CD14-positive monocyte (primary cell): ENCODE results near the gene FAM117B. TPM values are rescaled to one million over a fixed set of nuclear protein-coding genes. Genes with fewer than 3 reads are reported as not detected.
A peak's percentile ranks its signal among the peaks of the same experiment; 100 is the strongest.

ENCODE experiments used
- DNase-seq, 3 donors: peaks; one replicate each; pipeline ENCODE4 v3.0.0-alpha.2; 2011 to 2022
- H2AFZ ChIP-seq: 2 replicates; pipeline ENCODE4 v1.6.0; 2012; ENCODE audit warnings: mild to moderate bottlenecking, low read depth, low read length, inconsistent platforms; ENCODE audit not compliant: insufficient read depth, poor library complexity, severe bottlenecking
- H3K27ac ChIP-seq, 2 donors: 1 replicate in 1 of 2; 2 replicates in 1 of 2; pipeline ENCODE4 v1.5.1; 2012 to 2013; ENCODE audit warnings: low read length in 2 of 2, control low read depth in 1 of 2, inconsistent platforms in 1 of 2, low read depth in 1 of 2, mild to moderate bottlenecking in 1 of 2
- H3K27me3 ChIP-seq, 2 donors: one replicate each; pipeline versions ENCODE4 v1.6.0 to v1.6.1; 2011 to 2013; ENCODE audit warnings: low read length in 2 of 2; ENCODE audit not compliant: control insufficient read depth in 2 of 2, insufficient read depth in 2 of 2
- H3K36me3 ChIP-seq, 2 donors: replicated peaks in 1 of 2; 1 replicate in 1 of 2; 2 replicates in 1 of 2; pipeline versions ENCODE4 v1.5.1 to v1.6.1; 2012 to 2013; ENCODE audit warnings: low read length in 2 of 2, control low read depth in 1 of 2, inconsistent platforms in 1 of 2, mild to moderate bottlenecking in 1 of 2; ENCODE audit not compliant: insufficient read depth in 2 of 2, control insufficient read depth in 1 of 2
- H3K4me1 ChIP-seq, 2 donors: 1 replicate in 1 of 2; 2 replicates in 1 of 2; pipeline versions ENCODE4 v1.5.1 to v1.6.1; 2012 to 2013; ENCODE audit warnings: low read length in 2 of 2, control low read depth in 1 of 2, inconsistent platforms in 1 of 2, mild to moderate bottlenecking in 1 of 2, moderate library complexity in 1 of 2; ENCODE audit not compliant: insufficient read depth in 2 of 2, control insufficient read depth in 1 of 2
- H3K4me2 ChIP-seq: replicated peaks from 2 replicates; pipeline ENCODE3; 2012; ENCODE audit warnings: low read length, moderate library complexity, mild to moderate bottlenecking; ENCODE audit not compliant: poor library complexity, severe bottlenecking; ENCODE audit errors: extremely low read depth
- H3K4me3 ChIP-seq, 3 experiments: fragments of 200-600 bp in 1 of 3; sonication (generic) in 1 of 3; replicated peaks in 1 of 3; 1 replicate in 2 of 3; 2 replicates in 1 of 3; pipeline ENCODE4 v1.5.1; 2011 to 2013; ENCODE audit warnings: low read length in 3 of 3, mild to moderate bottlenecking in 3 of 3, control low read depth in 2 of 3, low read depth in 2 of 3, inconsistent platforms in 1 of 3, moderate library complexity in 1 of 3
- H3K79me2 ChIP-seq: 2 replicates; pipeline ENCODE4 v1.6.0; 2012; ENCODE audit warnings: mild to moderate bottlenecking, control low read depth, inconsistent platforms, low read length, moderate library complexity; ENCODE audit not compliant: insufficient read depth
- H3K9ac ChIP-seq: 2 replicates; pipeline ENCODE4 v1.6.0; 2017; ENCODE audit warnings: low read length, mild to moderate bottlenecking; ENCODE audit not compliant: insufficient read depth, poor library complexity, severe bottlenecking
- H3K9me3 ChIP-seq, 2 donors: replicated peaks in 1 of 2; 1 replicate in 1 of 2; 2 replicates in 1 of 2; pipeline versions ENCODE4 v1.5.1 to v1.6.1; 2012 to 2013; ENCODE audit warnings: low read length in 2 of 2, control low read depth in 1 of 2; ENCODE audit not compliant: control insufficient read depth in 1 of 2, insufficient read depth in 1 of 2
- H4K20me1 ChIP-seq: 2 replicates; pipeline ENCODE4 v1.6.0; 2012; ENCODE audit warnings: mild to moderate bottlenecking, low read length, control low read depth, moderate library complexity; ENCODE audit not compliant: insufficient read depth
- H3K27ac Mint-ChIP-seq, 7 donors: one replicate each; pipeline ENCODE4 v1.8.0; 2020; ENCODE audit warnings: mild to moderate bottlenecking in 7 of 7, mixed read lengths in 7 of 7, moderate library complexity in 6 of 7, inconsistent platforms in 2 of 7
- H3K27me3 Mint-ChIP-seq, 3 donors: one replicate each; pipeline ENCODE4 v1.8.0; 2021 to 2022; ENCODE audit warnings: low read depth in 3 of 3, mild to moderate bottlenecking in 3 of 3, mixed read lengths in 3 of 3, moderate library complexity in 3 of 3, inconsistent platforms in 1 of 3
- H3K36me3 Mint-ChIP-seq, 2 donors: one replicate each; pipeline ENCODE4 v1.8.0; 2020; ENCODE audit warnings: mixed read lengths in 2 of 2, inconsistent platforms in 1 of 2, mild to moderate bottlenecking in 1 of 2
- H3K4me1 Mint-ChIP-seq: one replicate; pipeline ENCODE4 v1.8.0; 2020; ENCODE audit warnings: mild to moderate bottlenecking, mixed read lengths
- H3K4me3 Mint-ChIP-seq, 2 donors: one replicate each; pipeline ENCODE4 v1.8.0; 2020; ENCODE audit warnings: mild to moderate bottlenecking in 2 of 2, mixed read lengths in 2 of 2, moderate library complexity in 1 of 2
- H3K9me3 Mint-ChIP-seq, 7 donors: one replicate each; pipeline ENCODE4 v1.8.0; 2020 to 2022; ENCODE audit warnings: mixed read lengths in 7 of 7, mild to moderate bottlenecking in 6 of 7, moderate library complexity in 6 of 7, inconsistent platforms in 2 of 7
- CTCF ChIP-seq: fragments of 200-600 bp; IDR thresholded peaks from one replicate; pipeline ENCODE4 v1.8.0; 2022; ENCODE audit warnings: antibody characterized with exemption, mild to moderate bottlenecking
- WGBS: methylation state at CpG from one replicate; pipeline ENCODE4 v1.1.5; 2013; ENCODE audit warnings: missing lambda C conversion rate; ENCODE audit not compliant: insufficient coverage; 5-methylcytosine and 5-hydroxymethylcytosine counted together
- intact Hi-C, 2 donors: fragments of 100-400 bp; cut with micrococcal nuclease; formaldehyde crosslinking; loops; one replicate each; pipeline versions ENCODE4 v1.15.0 to v1.15.1; 2023
- polyA plus RNA-seq, 3 donors: library from polyadenylated mRNA; depleted of rRNA in 1 of 3; unstranded in 2 of 3; stranded (reverse) in 1 of 3; fragments of 300-500 nt in 2 of 3; fragments of >200 nt in 1 of 3; fragmentation: Illumina TruSeq in 2 of 3; gene quantifications; 1 replicate in 2 of 3; 2 replicates in 1 of 3; pipeline ENCODE4 v1.2.3, GENCODE V29; 2012 to 2021

Gene FAM117B
- polyA plus RNA-seq, 3 donors: 4.6 to 5.5 (median 4.6) TPM

- Histone ChIP-seq H3K9ac (no peak overlapping the region), H3K27ac (no peak overlapping the region), H3K4me2 (no peak overlapping the region), H3K4me1 (no peaks in the 10 kb centered on the region), H3K36me3 (peaks cover 11 to 40% of the 10 kb centered on the region in 2 donors), H4K20me1 (no peaks in the 10 kb centered on the region), H3K9me3 (no peaks in the 10 kb centered on the region), H3K27me3 (no peaks in the 10 kb centered on the region), H3K79me2 (no peaks in the 10 kb centered on the region), H2AFZ (no peak overlapping the region), H3K4me3 (no peak overlapping the region)
- no peaks in the 10 kb centered on the region for H3K27me3 Mint-ChIP-seq
- peak overlapping the region in 2 of 7 donors; percentile 24 to 35 for H3K27ac Mint-ChIP-seq
- no peak overlapping the region for H3K4me3 Mint-ChIP-seq
- peaks cover 11% of the 10 kb centered on the region for H3K4me1 Mint-ChIP-seq
- H3K9me3 Mint-ChIP-seq: no peaks in the 10 kb centered on the region
- TF ChIP-seq CTCF: no peak
- no peak for DNase-seq
- WGBS: 94% methylated on average over 3 of the region's 5 CpGs
- peaks cover 29 to 48% of the 10 kb centered on the region in 2 donors for H3K36me3 Mint-ChIP-seq
- intact Hi-C loops: no loop called here
Measured at GRCh38 chr2:202765436-202765835, 130.7 kb downstream of the FAM117B start.

DNA sequence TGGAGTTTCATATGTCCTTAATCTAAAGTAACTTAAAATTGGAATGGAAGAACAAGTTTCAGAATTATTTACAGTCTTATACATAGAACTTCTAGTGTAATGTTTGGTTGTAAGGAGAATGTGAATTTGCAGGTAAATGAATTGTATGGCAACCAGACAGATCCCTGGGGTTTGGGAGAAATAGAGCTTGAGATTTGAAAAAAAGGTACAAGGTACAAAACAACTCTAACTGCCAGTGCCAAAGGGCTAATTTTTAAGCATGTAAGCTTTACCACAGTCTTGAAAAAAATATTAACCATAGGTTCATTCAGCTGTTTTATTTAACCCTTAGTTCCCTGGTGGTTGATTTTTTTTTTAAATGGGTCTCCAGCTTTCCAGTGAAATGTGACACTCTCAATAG, 133.5 kb downstream of the FAM117B start:
- Histone ChIP-seq H3K36me3 (peaks cover 26 to 59% of the 10 kb centered on the region in 2 donors), H2AFZ (no peak overlapping the region), H3K79me2 (no peaks in the 10 kb centered on the region), H3K9me3 (no peaks in the 10 kb centered on the region), H3K9ac (no peak overlapping the region), H3K27ac (no peak overlapping the region), H4K20me1 (no peaks in the 10 kb centered on the region), H3K4me3 (no peak overlapping the region), H3K4me2 (no peak overlapping the region), H3K27me3 (no peaks in the 10 kb centered on the region), H3K4me1 (no peaks in the 10 kb centered on the region)
- no peaks in the 10 kb centered on the region for H3K27me3 Mint-ChIP-seq
- H3K36me3 Mint-ChIP-seq: peaks cover 33 to 46% of the 10 kb centered on the region in 2 donors
- no peak overlapping the region for H3K27ac Mint-ChIP-seq
- TF ChIP-seq CTCF: no peak
- H3K4me1 Mint-ChIP-seq: peaks cover 6% of the 10 kb centered on the region
- no peaks in the 10 kb centered on the region for H3K9me3 Mint-ChIP-seq
- DNase-seq: no peak
- no peak overlapping the region for H3K4me3 Mint-ChIP-seq
- intact Hi-C loops: no loop called here
